ENCODE measurements around the gene NLRP14. TPM values are rescaled to one million over a fixed set of nuclear protein-coding genes. Genes with fewer than 3 reads are reported as not detected.

NLRP14 gene
- total RNA-seq, 1 experiment from 2014 or later = 0.11 TPM

DNA sequence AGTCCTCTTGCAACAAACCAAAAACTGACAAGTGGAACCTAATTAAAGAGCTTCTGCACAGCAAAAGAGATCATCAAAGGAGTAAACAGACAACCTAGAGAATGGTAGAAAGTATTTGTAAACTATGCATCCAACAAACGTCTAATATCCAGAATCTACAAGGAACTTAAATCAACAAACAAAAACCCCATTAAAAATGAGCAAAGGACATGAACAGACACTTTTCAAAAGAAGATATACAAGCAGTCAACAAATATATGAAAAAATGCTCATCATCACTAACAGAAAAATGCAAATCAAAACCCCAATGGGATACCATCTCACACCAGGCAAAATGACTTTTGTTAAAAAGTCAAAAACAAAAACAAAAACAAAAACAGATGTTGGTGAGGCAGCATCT, 33.8 kb upstream of the NLRP14 start:
- Histone ChIP-seq H3K4me2 (ENCODE audit: low read length) (no peak overlapping the region), H3F3A (ENCODE audit: low read length, unreplicated experiment) (no peaks in the 10 kb centered on the region), H3K4me1 (ENCODE audit: insufficient read depth, low read length) (no peaks in the 10 kb centered on the region), H3K27me3 (ENCODE audit: low read length) (no peaks in the 10 kb centered on the region), H2AFZ (ENCODE audit: low read length) (no peak overlapping the region), H3K9me2 (replicated peaks; ENCODE audit: low read length) (no peaks in the 10 kb centered on the region), H3K4me3 (ENCODE audit: low read length) (no peak overlapping the region), H3K9ac (ENCODE audit: low read length) (no peak overlapping the region), H4K20me1 (ENCODE audit: low read length) (no peaks in the 10 kb centered on the region), H3K36me3 (ENCODE audit: low read depth, low read length) (no peaks in the 10 kb centered on the region), H3K27ac (ENCODE audit: low read length) (no peak overlapping the region), H3K9me3 (ENCODE audit: low read length) (no peaks in the 10 kb centered on the region), H3K79me2 (ENCODE audit: low read length) (no peaks in the 10 kb centered on the region)
- ATAC-seq (no peak), DNase-seq (no peak)
- intact Hi-C loops (cut with micrococcal nuclease) = no loop called here
- ChIA-PET POLR2A (ENCODE audit: unreplicated experiment) (no interaction called here), CTCF (no interaction called here)
- no peak for TF ChIP-seq EZH2phosphoT487 (IDR thresholded peaks at IDR 0.05; ENCODE audit: borderline replicate concordance, low read length)
- BruUV-seq (replicated peaks) = no TSS peak

DNA sequence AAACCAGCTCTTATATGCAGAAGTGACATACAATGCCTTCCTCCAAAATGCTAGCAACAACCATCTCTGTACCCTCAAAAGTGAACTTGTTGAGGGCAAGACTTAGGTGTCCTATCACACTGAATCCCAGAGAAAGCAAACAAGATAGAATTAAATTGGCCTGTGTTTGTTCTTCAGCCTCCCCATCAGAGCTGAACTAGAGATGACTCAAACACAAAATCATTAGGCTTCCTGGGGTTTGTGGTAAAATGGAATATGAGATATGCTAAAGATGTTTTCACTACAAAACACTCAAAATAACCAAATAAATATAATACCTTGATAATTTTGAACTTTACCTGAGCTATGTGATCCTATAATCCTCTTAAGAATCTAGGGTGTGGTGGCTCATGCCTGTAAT, 31.8 kb upstream of the NLRP14 start:
- H3K36me3 ChIP-seq (ENCODE audit: low read depth, low read length) = no peaks in the 10 kb centered on the region
- ChIA-PET POLR2A (ENCODE audit: unreplicated experiment) (no interaction called here), CTCF (no interaction called here)
- H3K9me2 ChIP-seq (replicated peaks; ENCODE audit: low read length) = no peaks in the 10 kb centered on the region
- DNase-seq = no peak
- TF ChIP-seq EZH2phosphoT487 (IDR thresholded peaks at IDR 0.05; ENCODE audit: borderline replicate concordance, low read length) = no peak
- TF ChIP-seq CTCF (conservative IDR thresholded peaks at IDR 0.05; ENCODE audit: low read depth, low read length) = no peak
- no peak for TF ChIP-seq EZH2 (IDR thresholded peaks at IDR 0.05; ENCODE audit: low read length, unreplicated experiment)
- H3F3A ChIP-seq (ENCODE audit: low read length, unreplicated experiment) = no peaks in the 10 kb centered on the region
- intact Hi-C loops (cut with micrococcal nuclease) = no loop called here
- no peak overlapping the region for H3K9ac ChIP-seq (ENCODE audit: low read length)
- no peaks in the 10 kb centered on the region for H3K27me3 ChIP-seq (ENCODE audit: low read length)
- ATAC-seq = no peak; the same call in 1 of the 2 replicates
- no peak overlapping the region for H3K27ac ChIP-seq (ENCODE audit: low read length)
- H2AFZ ChIP-seq (ENCODE audit: low read length) = no peak overlapping the region
- H3K79me2 ChIP-seq (ENCODE audit: low read length) = no peaks in the 10 kb centered on the region
- H3K4me1 ChIP-seq (ENCODE audit: insufficient read depth, low read length) = peaks cover 15% of the 10 kb centered on the region
- no peaks in the 10 kb centered on the region for H3K9me3 ChIP-seq (ENCODE audit: low read length)
- no peak overlapping the region for H3K4me3 ChIP-seq (ENCODE audit: low read length)
- BruUV-seq (replicated peaks) = no TSS peak
- H3K4me2 ChIP-seq (ENCODE audit: low read length) = no peak overlapping the region
- H4K20me1 ChIP-seq (ENCODE audit: low read length) = no peaks in the 10 kb centered on the region

- intact Hi-C loops (cut with micrococcal nuclease) = loop anchor here (5.0 kb wide), 1 partner anchor 64 kb away; the partner anchor contains the start of gene ZNF215
- no peak overlapping the region for H2AFZ ChIP-seq (ENCODE audit: low read length)
- no peaks in the 10 kb centered on the region for H3F3A ChIP-seq (ENCODE audit: low read length, unreplicated experiment)
- ChIA-PET POLR2A (ENCODE audit: unreplicated experiment) (interaction anchor here (0.6 kb wide), 1 partner anchor 307 kb away, joined by 3 read pairs; no protein-coding TSS in a partner anchor), CTCF (interaction anchor here (1.1 kb wide), 1 partner anchor 179 kb away, joined by 4 read pairs; no protein-coding TSS in a partner anchor)
- H3K4me1 ChIP-seq (ENCODE audit: insufficient read depth, low read length) = peaks cover 15% of the 10 kb centered on the region
- H3K79me2 ChIP-seq (ENCODE audit: low read length) = no peaks in the 10 kb centered on the region
- TF ChIP-seq CTCF (conservative IDR thresholded peaks at IDR 0.05; ENCODE audit: low read depth, low read length) (no peak), EZH2phosphoT487 (IDR thresholded peaks at IDR 0.05; ENCODE audit: borderline replicate concordance, low read length) (no peak), EZH2 (IDR thresholded peaks at IDR 0.05; ENCODE audit: low read length, unreplicated experiment) (no peak)
- H3K36me3 ChIP-seq (ENCODE audit: low read depth, low read length) = no peaks in the 10 kb centered on the region
- no TSS peak for BruUV-seq (replicated peaks)
- no peak overlapping the region for H3K4me2 ChIP-seq (ENCODE audit: low read length)
- H3K27ac ChIP-seq (ENCODE audit: low read length) = no peak overlapping the region
- H3K27me3 ChIP-seq (ENCODE audit: low read length) = no peaks in the 10 kb centered on the region
- H3K9ac ChIP-seq (ENCODE audit: low read length) = no peak overlapping the region
- DNase-seq (no peak), ATAC-seq (no peak)
- no peaks in the 10 kb centered on the region for H3K9me2 ChIP-seq (replicated peaks; ENCODE audit: low read length)
- H3K9me3 ChIP-seq (ENCODE audit: low read length) = no peaks in the 10 kb centered on the region
- H4K20me1 ChIP-seq (ENCODE audit: low read length) = no peaks in the 10 kb centered on the region
- H3K4me3 ChIP-seq (ENCODE audit: low read length) = no peak overlapping the region
Measured at GRCh38 chr11:6991227-6991626, 29.1 kb upstream of the NLRP14 start.
